ENCODE data around the gene FUS.
A peak's percentile ranks its signal among the peaks of the same experiment; 100 is the strongest.
"Not testable (repeated sequence)": the region's sequence is repeated elsewhere in the genome, so short reads cannot be mapped to it uniquely, and the experiment has no call there.

FUS gene

DNA sequence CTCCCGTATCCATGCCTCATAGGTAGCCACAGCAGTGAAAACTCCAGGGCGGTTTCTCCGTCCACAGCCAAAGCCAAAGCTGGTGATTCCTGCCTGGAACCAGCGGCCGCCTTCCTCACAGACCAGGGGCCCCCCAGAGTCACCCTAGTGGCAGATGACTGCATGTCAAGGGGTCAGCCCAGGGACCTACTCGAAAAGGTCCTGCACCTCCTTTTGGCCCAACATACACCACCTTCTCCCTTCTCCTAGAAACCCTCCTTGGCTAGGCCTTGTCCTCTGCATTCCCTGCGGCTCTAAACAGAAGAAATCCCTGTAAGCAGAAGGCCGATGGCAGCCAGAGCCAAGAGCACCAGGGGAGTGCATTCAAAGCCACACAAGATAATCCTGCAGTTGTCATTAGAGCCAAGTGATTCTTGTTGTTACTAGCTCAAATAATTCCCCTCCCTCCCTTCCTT is 36.2 kb upstream of the FUS start:
- DNase-seq (ENCODE audit: low read depth in 3 of 3), result no peak

DNA sequence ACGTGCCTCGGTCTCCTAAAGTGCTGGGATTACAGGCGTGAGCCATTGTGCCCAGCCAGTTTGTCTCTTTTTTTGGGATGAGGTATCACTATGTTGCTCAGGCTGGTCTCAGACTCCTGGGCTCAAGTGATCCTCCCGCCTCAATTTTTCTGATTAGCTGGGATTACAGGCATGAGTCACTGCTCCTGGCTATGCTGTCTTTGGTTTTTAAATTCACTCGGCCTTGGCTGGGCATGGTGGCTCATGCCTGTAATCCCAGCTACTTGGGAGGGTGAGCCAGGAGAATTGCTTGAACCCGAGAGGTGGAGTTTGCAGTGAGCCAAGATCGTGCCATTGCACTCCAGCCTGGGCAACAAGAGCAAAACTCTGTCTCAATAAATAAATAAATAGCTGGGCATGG is 35.5 kb upstream of the FUS start:
- DNase-seq (ENCODE audit: low read depth in 3 of 3), result not testable (repeated sequence)

DNA sequence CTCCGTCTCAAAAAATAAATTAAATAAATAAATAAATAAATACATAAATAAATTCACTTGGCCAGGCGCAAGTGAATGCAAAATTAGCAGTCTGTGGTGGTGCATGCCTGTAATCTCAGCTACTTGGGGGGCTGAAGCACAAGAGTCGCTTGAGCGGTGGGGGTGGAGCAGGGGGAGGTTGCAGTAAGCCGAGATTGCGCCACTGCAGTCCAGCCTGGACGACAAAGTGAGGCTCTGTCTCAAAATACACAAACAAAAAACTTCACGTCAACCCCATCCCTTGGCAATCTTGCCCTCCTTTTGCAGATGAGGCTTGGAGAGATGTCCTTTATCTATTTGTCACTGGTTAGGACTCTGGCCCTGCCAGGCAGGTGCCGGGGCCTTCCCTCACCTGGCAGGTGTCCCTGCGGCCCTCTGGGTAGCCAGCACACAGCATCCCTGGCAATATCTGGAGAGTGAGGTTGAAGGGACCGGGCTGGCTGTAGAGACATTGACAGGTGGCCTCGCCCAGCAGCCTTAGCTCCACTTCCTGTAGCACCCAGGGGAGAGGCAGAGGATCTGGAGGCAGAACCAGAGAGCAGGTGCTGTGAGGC is 34.4 kb upstream of the FUS start:
- no peak for DNase-seq (ENCODE audit: low read depth in 3 of 3)

- no peak for DNase-seq (ENCODE audit: low read depth in 3 of 3)
These were observed 32.4 kb upstream of the FUS start for GRCh38 chr16:31147574-31147973.

DNA sequence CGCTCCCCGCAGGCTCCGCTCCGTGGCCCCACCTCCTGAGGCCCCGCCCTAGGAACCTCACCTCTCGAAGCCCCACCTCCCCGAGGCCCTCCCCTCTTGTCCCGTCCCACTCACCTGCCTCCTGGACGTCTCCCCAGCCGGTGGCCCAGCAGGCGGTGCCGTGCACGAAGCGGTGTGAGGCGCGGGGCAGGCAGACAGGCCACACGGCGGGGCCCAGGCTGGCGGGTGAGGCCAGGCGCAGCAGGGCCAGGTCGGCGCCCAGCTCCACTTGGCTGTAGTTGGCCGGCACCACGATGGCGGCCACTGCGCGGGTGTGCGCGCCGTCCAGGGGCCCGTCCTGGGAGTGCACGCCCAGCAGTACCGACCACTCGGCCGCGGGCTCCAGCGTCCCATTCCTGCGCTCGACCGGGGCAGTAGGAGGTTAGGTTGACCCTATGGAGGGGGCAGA is 31.6 kb upstream of the FUS start:
- no peak for DNase-seq (ENCODE audit: low read depth in 3 of 3)

DNA sequence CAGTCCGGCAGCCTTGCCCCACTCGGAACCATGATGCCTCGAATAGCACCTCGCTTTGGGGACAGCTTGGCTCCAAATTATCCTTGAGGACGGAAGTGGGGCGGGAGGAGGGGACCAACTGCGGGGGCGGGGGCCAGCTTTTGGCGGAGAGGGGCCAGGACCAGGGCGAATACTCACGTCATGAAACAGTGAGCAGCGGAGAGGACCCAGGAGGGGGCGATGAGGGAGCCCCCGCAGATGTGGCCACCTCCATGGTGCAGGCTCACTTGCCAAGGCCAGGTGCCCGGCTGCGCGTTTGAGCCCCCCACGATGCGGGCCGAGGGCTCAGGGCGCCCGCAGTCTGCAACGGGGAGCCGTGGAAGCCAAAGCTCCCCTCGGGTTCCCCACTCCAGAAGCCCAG is 31.0 kb upstream of the FUS start:
- DNase-seq (ENCODE audit: low read depth in 3 of 3), result no peak

DNA sequence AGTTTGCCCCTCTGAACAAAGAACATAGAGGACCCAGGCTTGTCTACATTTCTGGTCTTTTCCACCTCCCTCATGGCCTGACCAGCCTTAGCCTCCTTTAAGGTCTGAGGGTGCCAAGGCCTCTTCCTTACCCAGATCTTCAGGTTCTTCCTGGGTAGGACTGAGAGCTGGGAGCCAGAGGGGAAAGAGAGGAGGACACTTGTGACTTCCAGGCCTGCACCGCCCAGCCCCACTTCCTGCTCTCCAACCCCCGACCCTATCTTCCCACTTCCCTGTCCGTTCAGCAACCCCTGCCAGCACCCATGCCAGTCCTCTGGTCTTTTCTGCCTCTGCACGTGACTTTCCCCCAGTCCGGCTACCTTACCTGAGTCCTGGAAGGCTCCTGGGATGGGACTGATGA is 30.6 kb upstream of the FUS start:
- DNase-seq (ENCODE audit: low read depth in 3 of 3), result no peak

DNA sequence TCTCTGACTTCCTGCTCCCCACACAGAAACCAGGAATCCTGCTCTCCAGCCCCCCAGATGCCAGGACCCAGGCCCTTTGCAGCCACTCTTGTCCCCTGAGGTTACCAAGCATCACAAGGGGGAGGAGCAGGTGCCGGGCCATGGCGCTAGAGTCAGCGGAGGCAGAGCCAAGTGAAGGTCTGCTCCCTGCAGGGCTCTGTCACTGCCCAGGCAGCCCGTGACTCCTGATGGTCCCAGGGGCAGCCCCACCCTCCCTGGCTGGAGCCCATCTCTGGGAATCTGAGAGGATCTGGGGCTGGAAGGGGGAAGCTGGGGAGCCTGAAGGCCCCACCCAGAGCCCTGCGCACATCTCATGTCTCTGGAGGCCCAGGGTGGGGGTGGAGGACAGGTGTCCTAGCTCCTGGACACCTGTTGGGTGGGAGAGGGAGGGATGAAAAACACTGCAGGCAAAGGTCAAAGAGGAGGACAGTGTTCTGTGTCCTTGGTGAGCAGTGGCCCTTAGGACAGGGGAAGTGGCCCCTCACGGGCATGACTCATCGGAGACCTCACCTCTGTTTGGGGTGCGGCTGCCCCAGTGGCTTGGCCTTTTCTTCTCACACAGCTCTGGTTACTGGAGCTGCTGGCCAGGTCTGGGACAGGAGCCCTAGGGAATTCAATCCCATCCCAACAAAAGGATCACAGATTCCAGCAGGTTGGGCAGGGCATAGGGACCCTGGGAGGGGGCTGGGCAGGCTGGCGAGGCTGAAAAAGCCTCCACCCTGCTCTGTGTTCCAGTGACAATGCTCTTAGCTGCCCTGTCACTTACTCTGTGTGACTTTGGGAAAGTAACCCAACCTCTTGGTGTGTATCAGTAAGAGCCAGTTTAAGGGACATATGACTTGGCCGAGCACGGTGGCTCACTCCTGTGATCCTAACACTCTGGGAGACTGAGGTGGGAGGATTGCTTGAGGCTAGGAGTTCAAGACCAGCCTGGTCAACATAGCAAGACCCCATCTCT is 29.7 kb upstream of the FUS start, which contains the start of gene PRSS36:
TSS of gene PRSS36 (minus strand) at position 173 of the 997 bp plus-strand sequence. CDS start at position 142, 31 bp downstream.
- no peak for DNase-seq (ENCODE audit: low read depth in 3 of 3)

GRCh38 chr16:31150976-31151375 is 29.0 kb upstream of the FUS start:
- DNase-seq (ENCODE audit: low read depth in 3 of 3), result not testable (repeated sequence)

- no peak for DNase-seq (ENCODE audit: low read depth in 3 of 3)
These were observed 22.8 kb upstream of the FUS start for GRCh38 chr16:31157136-31157535.

DNA sequence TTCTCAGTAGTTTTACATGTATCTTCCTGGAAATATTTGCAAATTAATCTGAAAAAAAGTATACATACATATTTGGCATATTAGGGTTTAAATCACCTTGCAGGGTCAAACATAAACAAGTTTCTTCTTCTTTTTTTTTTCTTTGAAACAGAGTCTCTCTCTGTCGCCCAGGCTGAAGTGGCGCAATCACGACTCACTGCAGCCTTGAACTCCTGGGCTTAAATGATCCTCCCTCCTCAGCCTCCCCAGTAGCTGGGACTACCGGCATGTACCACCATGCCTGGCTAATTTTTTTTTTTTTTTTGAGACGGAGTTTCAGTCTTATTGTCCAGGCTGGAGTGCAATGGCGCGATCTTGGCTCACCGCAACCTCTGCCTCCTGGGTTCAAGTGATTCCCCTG is 12.6 kb upstream of the FUS start:
- no peak for DNase-seq (ENCODE audit: low read depth in 3 of 3)

DNA sequence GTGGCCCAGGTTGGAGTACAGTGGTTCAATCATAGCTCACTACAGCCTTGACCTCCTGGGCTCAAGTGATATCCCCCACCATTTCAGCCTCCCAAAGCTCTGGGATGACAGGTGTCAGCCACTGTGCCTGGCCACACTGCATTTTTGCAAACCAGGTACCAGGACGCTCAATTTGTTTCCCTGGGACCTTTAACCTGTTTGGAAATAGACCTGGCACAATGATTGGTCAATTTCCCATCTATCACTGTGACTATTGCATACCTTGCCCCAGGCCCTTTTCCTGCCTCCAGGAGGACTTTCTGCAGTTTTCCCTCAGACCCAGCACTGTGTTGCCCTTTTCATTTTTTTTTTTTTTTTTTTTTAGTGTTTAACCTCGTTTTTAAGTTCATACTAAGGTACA is 11.1 kb upstream of the FUS start:
- no peak for DNase-seq (ENCODE audit: low read depth in 3 of 3)

DNA sequence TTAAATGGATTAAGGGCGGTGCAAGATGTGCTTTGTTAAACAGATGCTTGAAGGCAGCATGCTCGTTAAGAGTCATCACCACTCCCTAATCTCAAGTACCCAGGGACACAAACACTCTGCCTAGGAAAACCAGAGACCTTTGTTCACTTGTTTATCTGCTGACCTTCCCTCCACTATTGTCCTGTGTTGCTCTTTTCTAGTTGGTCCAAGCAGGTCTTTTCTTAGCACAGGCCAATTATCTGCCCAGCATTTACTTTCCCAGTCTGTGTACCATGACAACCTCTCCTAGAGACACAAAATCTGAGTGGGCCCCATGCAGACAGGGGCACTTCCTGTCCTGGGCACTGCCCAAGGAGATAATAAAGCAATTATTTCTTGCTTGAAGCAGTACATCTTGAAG is 9.9 kb upstream of the FUS start:
- not testable (repeated sequence) for DNase-seq (ENCODE audit: low read depth in 3 of 3)

GRCh38 chr16:31177136-31177535 is 2.8 kb upstream of the FUS start:
- peak in 1 of 3 experiments; percentile 18 for DNase-seq (ENCODE audit: low read depth in 3 of 3)

GRCh38 chr16:31179219-31179746 is 656 bp upstream of the FUS start:
- no peak for DNase-seq (ENCODE audit: low read depth in 3 of 3)

- DNase-seq (ENCODE audit: low read depth in 3 of 3), result peak in 1 of 3 experiments; percentile 12
These were observed 1.3 kb downstream of the FUS start for GRCh38 chr16:31181102-31181830.

DNA sequence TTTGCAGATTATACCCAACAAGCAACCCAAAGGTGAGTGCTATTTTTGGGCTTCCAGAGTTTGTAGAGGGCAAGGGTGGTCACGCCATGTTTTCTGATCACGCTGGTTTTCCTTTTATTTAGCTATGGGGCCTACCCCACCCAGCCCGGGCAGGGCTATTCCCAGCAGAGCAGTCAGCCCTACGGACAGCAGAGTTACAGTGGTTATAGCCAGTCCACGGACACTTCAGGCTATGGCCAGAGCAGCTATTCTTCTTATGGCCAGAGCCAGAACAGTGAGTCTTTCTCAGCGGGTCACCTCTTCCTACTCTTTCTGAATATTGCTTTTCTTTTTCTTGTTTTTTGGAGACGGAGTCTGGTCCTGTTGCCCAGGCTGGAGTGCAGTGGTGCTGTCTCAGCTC is 2.5 kb downstream of the FUS start:
- DNase-seq (ENCODE audit: low read depth in 3 of 3), result no peak

DNA sequence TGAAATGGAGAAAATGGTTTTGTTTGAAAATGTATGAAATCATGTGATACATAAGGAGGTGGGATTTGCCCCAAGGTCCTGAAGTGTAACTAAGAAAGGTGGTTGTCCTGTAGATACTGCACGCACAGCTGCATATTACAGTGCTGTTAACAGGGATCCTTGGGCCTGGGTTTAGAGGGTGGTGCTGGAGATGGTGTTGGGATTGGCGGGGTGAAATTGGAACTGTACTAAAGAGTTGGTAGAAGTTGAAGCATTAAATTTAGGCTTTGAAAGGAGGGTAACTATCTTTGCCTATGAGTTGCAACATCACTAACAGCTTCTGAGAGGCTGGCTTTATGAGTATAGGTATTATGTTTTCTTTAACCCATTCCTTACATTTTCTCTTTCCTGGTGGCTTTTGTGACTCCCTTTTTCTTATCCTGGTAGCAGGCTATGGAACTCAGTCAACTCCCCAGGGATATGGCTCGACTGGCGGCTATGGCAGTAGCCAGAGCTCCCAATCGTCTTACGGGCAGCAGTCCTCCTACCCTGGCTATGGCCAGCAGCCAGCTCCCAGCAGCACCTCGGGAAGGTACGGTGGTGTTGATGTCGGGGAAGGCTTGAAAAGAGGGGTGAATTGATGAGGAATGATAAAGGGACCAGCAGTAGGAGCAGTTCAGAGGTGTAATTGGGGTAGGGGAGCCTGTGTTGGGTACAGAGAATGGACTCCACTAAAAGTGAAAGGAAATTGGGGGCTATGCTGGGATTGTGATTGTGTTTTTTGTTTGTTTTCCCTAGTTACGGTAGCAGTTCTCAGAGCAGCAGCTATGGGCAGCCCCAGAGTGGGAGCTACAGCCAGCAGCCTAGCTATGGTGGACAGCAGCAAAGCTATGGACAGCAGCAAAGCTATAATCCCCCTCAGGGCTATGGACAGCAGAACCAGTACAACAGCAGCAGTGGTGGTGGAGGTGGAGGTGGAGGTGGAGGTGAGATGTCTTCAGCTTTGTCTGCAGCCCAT is 3.8 kb downstream of the FUS start:
- no peak for DNase-seq (ENCODE audit: low read depth in 3 of 3)

DNA sequence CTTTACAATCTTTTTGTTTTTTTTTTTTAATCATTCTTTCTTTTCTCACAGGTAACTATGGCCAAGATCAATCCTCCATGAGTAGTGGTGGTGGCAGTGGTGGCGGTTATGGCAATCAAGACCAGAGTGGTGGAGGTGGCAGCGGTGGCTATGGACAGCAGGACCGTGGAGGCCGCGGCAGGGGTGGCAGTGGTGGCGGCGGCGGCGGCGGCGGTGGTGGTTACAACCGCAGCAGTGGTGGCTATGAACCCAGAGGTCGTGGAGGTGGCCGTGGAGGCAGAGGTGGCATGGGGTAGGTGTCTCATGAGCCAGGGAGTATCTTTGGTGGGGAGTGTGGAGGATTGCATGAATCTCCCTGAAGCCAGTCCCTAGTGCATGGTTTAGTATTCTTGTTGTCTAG is 4.9 kb downstream of the FUS start:
- DNase-seq (ENCODE audit: low read depth in 3 of 3), result no peak

DNA sequence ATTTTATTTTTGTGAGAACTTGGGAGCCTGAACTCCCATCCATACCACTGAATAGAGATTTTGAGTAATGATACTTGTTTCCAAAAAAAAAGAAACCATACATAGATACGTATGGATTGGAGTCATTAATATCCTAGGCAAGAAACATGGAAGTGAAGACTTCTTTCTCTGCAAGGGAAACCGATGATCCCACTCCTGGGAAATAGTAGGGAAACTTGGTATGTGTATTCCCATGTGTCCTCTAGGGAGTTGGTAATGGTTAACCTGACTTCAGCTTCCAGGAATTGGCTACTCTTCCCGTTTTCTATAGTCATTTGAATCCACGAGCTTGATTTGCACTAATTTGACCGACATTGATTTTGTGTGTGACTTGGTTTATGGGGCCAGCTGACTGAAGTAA is 5.4 kb downstream of the FUS start:
- DNase-seq (ENCODE audit: low read depth in 3 of 3), result no peak

DNA sequence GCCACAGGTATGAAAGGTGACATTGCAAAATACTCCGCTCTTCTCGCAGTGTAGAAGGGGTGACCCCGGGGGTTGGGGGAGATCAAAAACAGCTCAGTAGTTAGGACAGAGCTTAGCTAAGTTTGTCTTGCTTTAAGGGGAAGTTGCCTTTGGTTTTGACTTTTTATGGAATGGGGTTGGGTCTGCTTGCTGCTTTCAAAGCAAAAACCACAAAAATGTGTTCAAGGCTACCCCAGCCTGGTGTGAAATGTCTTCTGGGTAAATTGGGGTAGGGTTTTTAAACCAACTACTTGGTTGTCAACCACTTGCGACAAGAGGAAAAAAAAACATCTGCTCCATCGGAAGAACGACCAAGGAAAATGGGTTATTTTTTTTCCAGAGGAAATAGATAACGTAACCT is 6.2 kb downstream of the FUS start:
- no peak for DNase-seq (ENCODE audit: low read depth in 3 of 3)

All from stimulated activated CD4-positive, alpha-beta T cell treated with anti-CD3 and anti-CD28 coated beads, TNF-alpha, amount 100 ng/mL, for 4 hours (primary cell).